Brain microvascular endothelial cell (primary cell): ENCODE data around the gene NMS.

ENCODE experiments used
- DNase-seq: peaks from one replicate; pipeline ENCODE4 v3.0.0-alpha.2; 2020
- H3K27ac ChIP-seq: fragments of 250-450 bp; sonication (Bioruptor Pico); 2 replicates; pipeline ENCODE4 v1.5.1; 2020; ENCODE audit warnings: mild to moderate bottlenecking, moderate library complexity
- H3K27me3 ChIP-seq: fragments of 250-450 bp; sonication (Bioruptor Pico); replicated peaks from 2 replicates; pipeline ENCODE4 v1.5.1; 2020; ENCODE audit warnings: mild to moderate bottlenecking
- H3K36me3 ChIP-seq: fragments of 250-450 bp; sonication (Bioruptor Pico); replicated peaks from 2 replicates; pipeline ENCODE4 v1.5.1; 2020; ENCODE audit warnings: mild to moderate bottlenecking
- H3K4me3 ChIP-seq: 2 replicates; pipeline ENCODE4 v1.5.1; 2011; ENCODE audit warnings: low read depth, mild to moderate bottlenecking, control low read depth, low read length, moderate library complexity
- in situ Hi-C: cut with HindIII; loops from 2 replicates; pipeline ENCODE4 v1.10.0; 2017; ENCODE audit warnings: low sequenced_read_pairs, low pct_ligation_motif_present
- TF ChIP-seq, protein P1 (sequence below): IDR thresholded peaks from 2 replicates; pipeline ENCODE4 v1.5.1; 2011; ENCODE audit warnings: low read depth, mild to moderate bottlenecking, moderate library complexity, low read length, control low read depth, inconsistent platforms; ENCODE audit errors: missing control alignments

NMS gene

DNA sequence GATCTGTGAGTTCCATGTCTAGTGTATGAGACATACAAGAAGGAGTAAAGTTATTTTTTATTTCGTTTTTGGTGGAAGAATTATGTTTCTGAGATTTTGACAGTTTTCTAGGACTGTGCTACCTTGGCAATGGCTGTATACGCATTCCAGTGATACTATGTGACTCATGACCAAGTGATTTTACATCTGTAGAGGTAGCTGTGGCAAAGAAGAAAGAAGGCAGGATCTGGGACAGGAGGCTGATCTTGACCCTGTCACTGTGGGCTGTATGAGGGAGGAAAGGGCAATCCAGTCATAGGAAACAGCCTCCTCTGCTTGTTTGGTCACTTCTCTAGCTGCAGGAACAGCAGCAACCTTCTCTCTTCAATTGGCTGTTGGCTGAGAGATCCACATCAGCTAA is 48.5 kb downstream of the NMS start:
- Histone ChIP-seq H3K27me3 (no peaks in the 10 kb centered on the region), H3K36me3 (no peaks in the 10 kb centered on the region), H3K4me3 (no peak overlapping the region), H3K27ac (no peak overlapping the region)
- TF ChIP-seq, protein P1, sequence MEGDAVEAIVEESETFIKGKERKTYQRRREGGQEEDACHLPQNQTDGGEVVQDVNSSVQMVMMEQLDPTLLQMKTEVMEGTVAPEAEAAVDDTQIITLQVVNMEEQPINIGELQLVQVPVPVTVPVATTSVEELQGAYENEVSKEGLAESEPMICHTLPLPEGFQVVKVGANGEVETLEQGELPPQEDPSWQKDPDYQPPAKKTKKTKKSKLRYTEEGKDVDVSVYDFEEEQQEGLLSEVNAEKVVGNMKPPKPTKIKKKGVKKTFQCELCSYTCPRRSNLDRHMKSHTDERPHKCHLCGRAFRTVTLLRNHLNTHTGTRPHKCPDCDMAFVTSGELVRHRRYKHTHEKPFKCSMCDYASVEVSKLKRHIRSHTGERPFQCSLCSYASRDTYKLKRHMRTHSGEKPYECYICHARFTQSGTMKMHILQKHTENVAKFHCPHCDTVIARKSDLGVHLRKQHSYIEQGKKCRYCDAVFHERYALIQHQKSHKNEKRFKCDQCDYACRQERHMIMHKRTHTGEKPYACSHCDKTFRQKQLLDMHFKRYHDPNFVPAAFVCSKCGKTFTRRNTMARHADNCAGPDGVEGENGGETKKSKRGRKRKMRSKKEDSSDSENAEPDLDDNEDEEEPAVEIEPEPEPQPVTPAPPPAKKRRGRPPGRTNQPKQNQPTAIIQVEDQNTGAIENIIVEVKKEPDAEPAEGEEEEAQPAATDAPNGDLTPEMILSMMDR, result no peak
- DNase-seq, result no peak
- in situ Hi-C loops, result no loop called here

DNA sequence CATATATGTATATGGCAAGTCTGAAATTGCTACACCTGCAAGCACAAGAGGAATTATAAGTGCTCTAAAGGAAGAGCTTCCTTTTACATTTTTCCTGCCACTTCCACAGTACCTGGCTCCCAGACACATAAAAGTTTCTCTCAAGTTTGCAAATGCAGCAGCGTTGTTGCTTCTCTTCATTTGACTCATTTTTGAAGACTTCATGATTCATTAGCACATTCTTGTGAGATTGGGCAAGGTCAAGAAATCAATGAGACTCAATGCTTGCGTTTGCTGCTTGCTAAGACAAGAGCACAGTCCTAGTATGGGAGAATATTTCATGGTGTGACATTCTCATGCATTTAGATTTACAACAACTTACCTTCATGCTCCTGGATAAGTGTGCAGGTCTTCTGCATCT is 49.9 kb downstream of the NMS start:
- in situ Hi-C loops, result no loop called here
- H3K4me3 ChIP-seq, result no peak overlapping the region
- TF ChIP-seq, protein P1, result no peak
- H3K27ac ChIP-seq, result no peak overlapping the region
- H3K27me3 ChIP-seq, result no peaks in the 10 kb centered on the region
- no peak for DNase-seq
- no peaks in the 10 kb centered on the region for H3K36me3 ChIP-seq

DNA sequence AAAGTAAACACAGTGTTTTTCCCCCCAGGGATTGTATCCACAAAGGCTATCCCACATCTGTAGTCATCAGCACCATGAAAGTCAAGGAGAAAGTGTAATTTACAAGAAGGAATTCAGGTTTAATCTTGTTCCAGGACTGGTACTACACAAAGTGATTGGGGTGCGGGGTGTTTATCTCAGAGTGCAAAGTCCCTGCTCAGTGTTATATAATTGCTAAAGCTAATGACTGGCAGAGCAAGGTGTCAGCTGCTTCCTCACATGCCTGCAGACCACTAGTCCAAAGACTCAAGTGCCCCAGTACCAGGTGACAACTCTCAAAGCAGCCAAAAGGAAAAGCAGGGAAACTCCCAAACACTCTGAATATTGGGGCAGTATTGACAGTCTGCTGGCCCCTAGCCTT is 52.1 kb downstream of the NMS start:
- in situ Hi-C loops, result no loop called here
- H3K36me3 ChIP-seq, result no peaks in the 10 kb centered on the region
- H3K27ac ChIP-seq, result no peak overlapping the region
- DNase-seq, result no peak
- H3K4me3 ChIP-seq, result no peak overlapping the region
- TF ChIP-seq, protein P1, result no peak
- H3K27me3 ChIP-seq, result no peaks in the 10 kb centered on the region

DNA sequence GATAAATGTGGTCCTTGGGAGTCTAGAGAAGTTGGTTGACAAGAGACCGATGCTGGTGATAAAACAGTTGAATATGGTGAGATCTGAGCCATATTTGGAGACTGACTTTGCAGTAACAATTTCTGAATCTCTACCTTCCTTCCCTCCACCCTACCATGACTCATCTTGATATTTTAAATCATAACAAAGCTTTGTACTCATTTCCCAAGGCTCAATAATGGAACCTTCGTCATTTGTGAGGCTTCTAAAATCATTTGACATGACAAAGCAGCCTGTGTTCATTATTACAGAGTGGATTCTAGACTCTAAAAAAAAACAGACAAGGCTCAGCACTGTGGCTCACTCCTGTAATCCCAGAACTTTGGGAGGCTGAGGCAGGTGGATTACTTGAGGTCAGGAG is 54.0 kb downstream of the NMS start:
- TF ChIP-seq, protein P1, result no peak
- peak; percentile 29 for DNase-seq
- Histone ChIP-seq H3K27ac (no peak overlapping the region), H3K36me3 (no peaks in the 10 kb centered on the region), H3K27me3 (no peaks in the 10 kb centered on the region), H3K4me3 (no peak overlapping the region)
- in situ Hi-C loops, result no loop called here

DNA sequence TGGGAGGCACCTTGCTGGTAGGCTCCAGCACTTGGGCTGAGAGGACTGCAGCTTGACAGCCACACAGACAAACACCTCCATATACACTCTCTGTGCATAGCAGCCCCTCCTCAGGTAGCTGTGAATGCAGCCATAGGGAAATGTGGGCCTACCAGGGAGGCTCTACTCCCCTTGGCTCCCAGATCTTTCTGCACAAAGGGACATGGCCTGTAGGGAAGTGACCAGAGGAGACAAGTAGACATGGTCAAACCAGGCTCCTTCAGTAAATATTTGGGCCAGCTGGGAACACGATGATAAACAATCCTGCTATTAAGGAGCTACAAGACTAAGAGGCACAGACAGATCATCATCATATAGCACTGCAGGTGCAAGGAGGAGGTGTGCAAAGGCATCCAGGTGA is 56.6 kb downstream of the NMS start:
- DNase-seq, result no peak
- H3K27me3 ChIP-seq, result no peaks in the 10 kb centered on the region
- in situ Hi-C loops, result no loop called here
- H3K4me3 ChIP-seq, result no peak overlapping the region
- no peak overlapping the region for H3K27ac ChIP-seq
- H3K36me3 ChIP-seq, result no peaks in the 10 kb centered on the region
- TF ChIP-seq, protein P1, result no peak

DNA sequence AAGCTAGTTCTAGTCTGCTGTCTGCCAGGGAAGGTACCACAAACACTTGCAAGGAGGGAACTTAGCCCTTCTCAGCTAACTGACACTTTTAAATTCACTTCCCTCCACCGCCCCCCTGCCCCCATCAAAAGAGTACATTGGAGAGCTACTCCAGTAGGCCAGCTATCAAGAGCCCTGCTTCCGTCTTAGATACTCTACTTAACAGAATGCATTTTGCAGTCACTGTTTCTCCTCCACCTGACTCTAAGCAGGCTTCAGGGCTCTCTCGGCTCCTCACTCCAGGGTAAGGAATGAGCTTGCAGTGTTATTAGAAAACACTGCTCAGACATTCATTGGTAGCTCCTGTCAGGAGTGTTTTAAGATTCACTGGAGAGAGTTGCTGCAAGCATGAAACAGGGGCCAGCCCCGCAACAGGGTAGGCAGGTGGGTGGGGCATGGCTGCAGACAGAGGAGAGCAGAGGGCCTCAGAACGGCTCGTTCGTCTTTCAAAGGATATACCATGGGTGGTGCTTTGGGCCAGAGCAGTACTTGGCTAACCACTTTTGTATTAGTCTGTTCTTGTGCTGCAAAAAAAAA is 57.2 kb downstream of the NMS start:
- H3K27me3 ChIP-seq, result no peaks in the 10 kb centered on the region
- in situ Hi-C loops, result no loop called here
- DNase-seq, result no peak
- no peaks in the 10 kb centered on the region for H3K36me3 ChIP-seq
- no peak overlapping the region for H3K27ac ChIP-seq
- no peak overlapping the region for H3K4me3 ChIP-seq
- TF ChIP-seq, protein P1, result no peak
